ENCODE results near the gene GALNS.

GALNS gene

GRCh38 chr16:88809068-88809675, 47.6 kb downstream of the GALNS start:
- in situ Hi-C loops (cut with HindIII; ENCODE audit: low sequenced_read_pairs): no loop called here

- in situ Hi-C loops (cut with HindIII; ENCODE audit: low sequenced_read_pairs): no loop called here
Measured at GRCh38 chr16:88807626-88808453, 48.9 kb downstream of the GALNS start.

GRCh38 chr16:88807142-88807625, 49.6 kb downstream of the GALNS start:
- in situ Hi-C loops (cut with HindIII; ENCODE audit: low sequenced_read_pairs): no loop called here

GRCh38 chr16:88806491-88807111, 50.1 kb downstream of the GALNS start:
- in situ Hi-C loops (cut with HindIII; ENCODE audit: low sequenced_read_pairs): no loop called here

GRCh38 chr16:88805887-88806393, 50.8 kb downstream of the GALNS start:
- in situ Hi-C loops (cut with HindIII; ENCODE audit: low sequenced_read_pairs): no loop called here

- in situ Hi-C loops (cut with HindIII; ENCODE audit: low sequenced_read_pairs): no loop called here
Measured at GRCh38 chr16:88805340-88805715, 51.4 kb downstream of the GALNS start.

- in situ Hi-C loops (cut with HindIII; ENCODE audit: low sequenced_read_pairs): no loop called here
Measured at GRCh38 chr16:88804552-88805339, 52.0 kb downstream of the GALNS start.

GRCh38 chr16:88804173-88804551, 52.6 kb downstream of the GALNS start:
- in situ Hi-C loops (cut with HindIII; ENCODE audit: low sequenced_read_pairs): no loop called here

- in situ Hi-C loops (cut with HindIII; ENCODE audit: low sequenced_read_pairs): no loop called here
Measured at GRCh38 chr16:88803264-88803987, 53.3 kb downstream of the GALNS start, which contains the start of gene CDT1. Gene CDT1 (plus strand): TSS chr16:88803789. CDS start chr16:88803832, 43 bp downstream.

- in situ Hi-C loops (cut with HindIII; ENCODE audit: low sequenced_read_pairs): no loop called here
Measured at GRCh38 chr16:88800277-88800592, 56.5 kb downstream of the GALNS start.

- in situ Hi-C loops (cut with HindIII; ENCODE audit: low sequenced_read_pairs): no loop called here
Measured at GRCh38 chr16:88799569-88800276, 57.0 kb downstream of the GALNS start.

- in situ Hi-C loops (cut with HindIII; ENCODE audit: low sequenced_read_pairs): no loop called here
Measured at GRCh38 chr16:88798772-88799455, 57.8 kb downstream of the GALNS start.

GRCh38 chr16:88798073-88798472, 58.7 kb downstream of the GALNS start:
- in situ Hi-C loops (cut with HindIII; ENCODE audit: low sequenced_read_pairs): no loop called here

GRCh38 chr16:88796278-88796677, 60.5 kb downstream of the GALNS start:
- in situ Hi-C loops (cut with HindIII; ENCODE audit: low sequenced_read_pairs): no loop called here

GRCh38 chr16:88793251-88793954, 63.3 kb downstream of the GALNS start:
- in situ Hi-C loops (cut with HindIII; ENCODE audit: low sequenced_read_pairs): no loop called here

GRCh38 chr16:88792668-88793250, 64.0 kb downstream of the GALNS start:
- in situ Hi-C loops (cut with HindIII; ENCODE audit: low sequenced_read_pairs): no loop called here

- in situ Hi-C loops (cut with HindIII; ENCODE audit: low sequenced_read_pairs): no loop called here
Measured at GRCh38 chr16:88792078-88792550, 64.6 kb downstream of the GALNS start.
